HG03097 (cell line): ENCODE data around the gene DPH2.

Experiments used
- ATAC-seq: cut with Tn5 transposase; IDR thresholded peaks from one replicate; pipeline ENCODE4 v1.9.1; 2021; ENCODE audit not compliant: unreplicated experiment, low FRiP score

Gene DPH2

DNA sequence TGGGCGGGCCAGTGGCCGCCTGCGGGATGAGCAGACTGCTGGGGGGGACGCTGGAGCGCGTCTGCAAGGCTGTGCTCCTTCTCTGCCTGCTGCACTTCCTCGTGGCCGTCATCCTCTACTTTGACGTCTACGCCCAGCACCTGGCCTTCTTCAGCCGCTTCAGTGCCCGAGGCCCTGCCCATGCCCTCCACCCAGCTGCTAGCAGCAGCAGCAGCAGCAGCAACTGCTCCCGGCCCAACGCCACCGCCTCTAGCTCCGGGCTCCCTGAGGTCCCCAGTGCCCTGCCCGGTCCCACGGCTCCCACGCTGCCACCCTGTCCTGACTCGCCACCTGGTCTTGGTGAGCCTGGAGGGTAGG is 11.3 kb downstream of the DPH2 start:
- no peak for ATAC-seq

DNA sequence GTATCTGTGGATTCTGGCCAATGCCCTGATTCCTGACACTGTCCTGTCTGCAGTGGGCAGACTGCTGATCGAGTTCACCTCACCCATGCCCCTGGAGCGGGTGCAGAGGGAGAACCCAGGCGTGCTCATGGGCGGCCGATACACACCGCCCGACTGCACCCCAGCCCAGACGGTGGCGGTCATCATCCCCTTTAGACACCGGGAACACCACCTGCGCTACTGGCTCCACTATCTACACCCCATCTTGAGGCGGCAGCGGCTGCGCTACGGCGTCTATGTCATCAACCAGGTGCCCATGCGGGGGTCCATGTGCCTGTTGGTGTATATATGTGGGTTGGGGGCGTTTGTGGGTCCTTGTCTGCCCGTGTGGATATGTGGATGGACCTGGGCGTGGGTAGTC is 11.8 kb downstream of the DPH2 start:
- ATAC-seq: no peak

DNA sequence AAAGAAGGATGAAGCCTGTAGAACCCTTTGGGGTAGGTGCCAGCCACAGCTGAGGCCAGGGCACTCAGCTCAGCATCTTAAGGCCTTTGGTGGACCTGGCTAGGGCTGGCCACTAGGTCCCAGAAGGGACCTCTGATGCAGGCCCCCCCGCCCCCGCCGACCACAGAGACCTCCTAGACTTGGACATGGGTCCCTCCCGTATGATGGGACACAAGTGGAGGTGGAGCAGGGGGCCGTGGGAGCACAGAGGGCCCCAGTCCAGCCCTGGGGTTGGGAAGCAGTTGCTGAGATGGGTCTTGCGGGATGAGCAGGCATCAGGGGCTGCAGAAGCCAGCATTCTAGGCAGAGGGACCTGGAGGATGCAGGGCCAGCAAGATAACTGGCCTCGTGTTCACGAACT is 12.4 kb downstream of the DPH2 start:
- ATAC-seq: no peak

DNA sequence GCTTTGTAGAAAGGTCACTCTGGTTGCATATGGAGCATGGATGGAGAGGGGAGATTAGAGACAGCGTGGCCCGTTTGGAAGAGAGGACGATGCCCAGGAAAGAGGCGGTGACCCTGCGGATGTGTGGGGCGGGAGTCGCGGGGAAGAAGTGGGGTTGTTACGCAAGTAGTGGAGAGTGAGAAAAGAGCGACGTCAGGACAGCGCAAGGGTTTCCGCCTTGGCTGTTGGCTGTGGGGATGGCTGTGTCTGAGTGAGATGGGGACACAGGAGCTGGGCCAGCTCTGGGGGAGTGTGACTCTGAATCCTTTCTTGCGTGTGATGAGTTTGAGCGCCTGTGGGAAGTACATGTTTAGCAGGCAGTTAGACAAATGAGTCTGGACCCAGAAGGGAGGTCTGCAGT is 13.0 kb downstream of the DPH2 start:
- ATAC-seq: no peak

DNA sequence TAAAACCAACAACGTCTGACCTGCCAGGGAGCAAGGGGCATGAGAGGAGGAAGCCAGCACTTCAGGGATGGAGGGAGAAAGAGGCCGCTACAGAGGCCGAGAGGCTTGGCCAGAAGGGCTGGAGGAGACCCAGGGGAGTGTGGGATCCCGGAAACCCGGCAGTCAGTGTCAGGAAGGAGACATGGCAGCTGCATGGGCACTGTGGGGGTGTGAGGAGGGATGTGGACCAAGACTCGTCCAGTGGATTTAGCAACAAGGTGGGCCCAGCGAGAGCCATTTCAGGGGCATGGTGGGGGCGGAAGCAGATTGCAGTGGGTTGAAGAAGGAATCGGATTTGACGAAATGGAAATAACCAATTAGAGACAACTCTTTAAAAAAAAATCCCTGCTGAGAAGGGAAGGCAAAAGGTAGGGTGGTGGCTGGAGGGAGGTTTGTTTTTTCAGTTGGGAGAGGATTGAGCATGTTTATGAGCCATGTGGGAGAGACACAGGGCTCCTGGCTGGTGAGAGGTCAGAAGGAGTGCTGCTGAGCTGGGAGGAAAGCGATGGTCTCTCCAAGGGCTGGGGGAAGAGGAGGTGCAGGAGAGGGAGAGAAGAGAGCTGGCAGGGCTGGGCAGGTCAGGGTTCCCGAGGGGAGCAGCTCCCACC is 13.6 kb downstream of the DPH2 start:
- ATAC-seq: no peak

DNA sequence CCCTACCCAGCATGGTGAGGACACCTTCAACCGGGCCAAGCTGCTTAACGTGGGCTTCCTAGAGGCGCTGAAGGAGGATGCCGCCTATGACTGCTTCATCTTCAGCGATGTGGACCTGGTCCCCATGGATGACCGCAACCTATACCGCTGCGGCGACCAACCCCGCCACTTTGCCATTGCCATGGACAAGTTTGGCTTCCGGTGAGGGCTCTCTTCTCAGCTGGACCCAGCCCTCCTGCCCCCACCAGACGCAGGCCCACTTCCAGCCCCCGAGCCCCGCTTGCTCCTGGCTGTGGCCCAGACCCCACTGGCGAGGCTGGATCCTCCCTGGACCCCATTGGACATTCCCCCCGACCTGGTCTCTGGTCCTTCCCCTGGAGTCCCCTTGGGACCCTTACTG is 15.0 kb downstream of the DPH2 start:
- ATAC-seq: no peak

DNA sequence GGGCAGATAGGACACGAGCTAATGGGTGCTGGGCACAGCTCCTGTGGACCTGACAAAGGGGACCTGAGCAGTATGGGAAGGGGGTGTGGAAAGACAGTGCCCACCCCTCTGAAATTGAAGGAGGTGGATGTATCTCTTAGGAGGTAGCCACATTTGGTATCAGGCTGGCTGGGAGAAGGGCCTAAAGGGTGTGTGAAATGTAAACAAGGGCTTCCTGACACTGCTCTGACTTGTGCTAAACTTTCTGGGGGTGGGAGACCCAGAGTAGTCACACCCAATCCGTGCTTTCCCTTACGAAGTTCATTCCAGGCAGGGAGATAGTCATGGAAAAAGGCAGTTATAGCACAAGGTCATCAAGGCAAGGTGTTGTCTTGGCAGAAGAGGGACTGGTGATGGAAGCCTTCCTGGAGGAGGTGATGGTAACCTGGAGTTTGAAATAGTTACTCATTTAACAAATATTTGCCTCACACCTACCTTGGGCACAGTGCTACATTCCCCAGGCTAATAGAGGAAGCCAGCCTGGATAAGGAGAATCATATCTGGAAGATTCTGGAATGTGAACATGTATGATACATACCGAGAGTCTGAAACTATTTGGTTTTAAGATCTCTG is 16.3 kb downstream of the DPH2 start:
- ATAC-seq: no peak

DNA sequence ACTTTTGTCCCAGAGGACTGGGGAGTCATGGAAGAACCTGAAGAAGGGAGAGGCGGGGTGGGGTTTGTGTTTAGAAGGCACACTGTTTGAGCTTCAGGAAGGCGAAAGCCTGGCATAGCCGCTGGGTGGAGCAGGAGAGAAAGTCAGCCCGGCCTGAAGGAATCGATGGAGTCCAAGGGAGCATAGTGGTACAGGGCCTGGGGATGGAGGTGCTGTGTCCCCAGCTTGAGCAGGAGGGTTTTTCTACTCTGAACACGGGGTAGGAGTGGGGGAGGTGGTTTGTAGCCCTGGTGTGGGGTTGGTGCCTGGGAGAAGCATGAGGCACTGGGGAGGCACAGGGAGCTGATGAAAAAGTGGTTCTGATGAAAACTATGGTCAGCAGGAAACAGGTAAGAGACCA is 16.9 kb downstream of the DPH2 start:
- no peak for ATAC-seq

DNA sequence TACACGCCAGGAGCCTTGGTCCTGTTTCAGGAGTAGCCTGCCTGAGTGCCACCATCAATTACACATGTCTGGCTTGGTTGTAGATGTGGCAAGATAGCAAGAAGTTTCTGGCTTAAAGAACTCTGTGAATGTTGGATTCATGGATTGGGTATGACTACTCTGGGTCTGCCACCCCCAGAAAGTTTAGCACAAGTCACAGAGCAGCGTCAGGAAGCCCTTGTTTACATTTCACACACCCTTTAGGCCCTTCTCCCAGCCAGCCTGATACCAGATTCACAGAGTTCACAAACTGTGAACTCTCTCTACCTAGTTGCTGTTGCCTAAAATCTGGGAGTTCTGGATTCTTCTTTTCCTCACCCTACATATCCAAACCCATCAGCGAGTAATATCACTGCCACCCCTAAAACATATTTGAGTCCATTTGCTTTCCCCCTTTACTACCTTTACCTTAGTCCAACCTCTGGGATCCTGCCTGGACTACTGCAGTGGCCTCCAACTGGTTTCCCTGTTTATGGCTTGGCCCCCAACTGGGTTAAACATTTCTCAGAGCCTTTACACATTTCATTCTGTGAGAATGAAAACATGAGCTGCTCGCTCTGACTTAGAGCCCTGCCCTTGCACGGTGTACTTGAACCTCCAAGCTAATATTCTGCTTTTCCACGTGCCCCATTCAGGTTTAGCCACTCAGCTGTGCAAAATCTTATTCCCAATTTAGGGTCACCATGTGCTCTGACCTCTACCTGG is 17.5 kb downstream of the DPH2 start:
- no peak for ATAC-seq

DNA sequence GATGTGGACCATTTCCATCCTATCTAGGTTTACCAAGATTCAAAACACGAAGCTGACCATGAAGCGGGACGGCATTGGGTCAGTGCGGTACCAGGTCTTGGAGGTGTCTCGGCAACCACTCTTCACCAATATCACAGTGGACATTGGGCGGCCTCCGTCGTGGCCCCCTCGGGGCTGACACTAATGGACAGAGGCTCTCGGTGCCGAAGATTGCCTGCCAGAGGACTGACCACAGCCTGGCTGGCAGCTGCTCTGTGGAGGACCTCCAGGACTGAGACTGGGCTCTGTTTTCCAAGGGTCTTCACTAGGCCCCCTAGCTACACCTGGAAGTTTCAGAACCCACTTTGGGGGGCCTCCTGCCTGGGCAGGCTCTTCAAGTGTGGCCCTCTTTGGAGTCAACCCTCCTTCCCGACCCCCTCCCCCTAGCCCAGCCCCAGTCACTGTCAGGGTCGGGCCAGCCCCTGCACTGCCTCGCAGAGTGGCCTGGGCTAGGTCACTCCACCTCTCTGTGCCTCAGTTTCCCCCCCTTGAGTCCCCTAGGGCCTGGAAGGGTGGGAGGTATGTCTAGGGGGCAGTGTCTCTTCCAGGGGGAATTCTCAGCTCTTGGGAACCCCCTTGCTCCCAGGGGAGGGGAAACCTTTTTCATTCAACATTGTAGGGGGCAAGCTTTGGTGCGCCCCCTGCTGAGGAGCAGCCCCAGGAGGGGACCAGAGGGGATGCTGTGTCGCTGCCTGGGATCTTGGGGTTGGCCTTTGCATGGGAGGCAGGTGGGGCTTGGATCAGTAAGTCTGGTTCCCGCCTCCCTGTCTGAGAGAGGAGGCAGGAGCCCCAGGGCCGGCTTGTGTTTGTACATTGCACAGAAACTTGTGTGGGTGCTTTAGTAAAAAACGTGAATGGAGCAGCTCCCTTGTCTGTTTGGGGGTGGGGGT is 20.7 kb downstream of the DPH2 start:
- no peak for ATAC-seq

DNA sequence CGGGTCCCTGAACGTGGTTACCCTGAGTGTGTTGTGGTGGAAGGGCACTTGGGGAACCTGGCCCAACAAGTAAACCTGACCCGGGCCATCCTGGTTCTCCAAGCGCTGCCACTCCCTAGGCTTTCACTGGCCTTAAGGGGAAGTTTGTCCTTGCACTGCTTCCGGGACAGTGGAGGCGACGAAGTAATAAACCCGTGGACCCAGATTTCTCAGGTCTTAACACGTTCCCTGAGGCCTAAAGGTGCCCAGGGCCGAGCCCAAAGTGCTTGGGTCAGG is 21.3 kb downstream of the DPH2 start:
- no peak for ATAC-seq

DNA sequence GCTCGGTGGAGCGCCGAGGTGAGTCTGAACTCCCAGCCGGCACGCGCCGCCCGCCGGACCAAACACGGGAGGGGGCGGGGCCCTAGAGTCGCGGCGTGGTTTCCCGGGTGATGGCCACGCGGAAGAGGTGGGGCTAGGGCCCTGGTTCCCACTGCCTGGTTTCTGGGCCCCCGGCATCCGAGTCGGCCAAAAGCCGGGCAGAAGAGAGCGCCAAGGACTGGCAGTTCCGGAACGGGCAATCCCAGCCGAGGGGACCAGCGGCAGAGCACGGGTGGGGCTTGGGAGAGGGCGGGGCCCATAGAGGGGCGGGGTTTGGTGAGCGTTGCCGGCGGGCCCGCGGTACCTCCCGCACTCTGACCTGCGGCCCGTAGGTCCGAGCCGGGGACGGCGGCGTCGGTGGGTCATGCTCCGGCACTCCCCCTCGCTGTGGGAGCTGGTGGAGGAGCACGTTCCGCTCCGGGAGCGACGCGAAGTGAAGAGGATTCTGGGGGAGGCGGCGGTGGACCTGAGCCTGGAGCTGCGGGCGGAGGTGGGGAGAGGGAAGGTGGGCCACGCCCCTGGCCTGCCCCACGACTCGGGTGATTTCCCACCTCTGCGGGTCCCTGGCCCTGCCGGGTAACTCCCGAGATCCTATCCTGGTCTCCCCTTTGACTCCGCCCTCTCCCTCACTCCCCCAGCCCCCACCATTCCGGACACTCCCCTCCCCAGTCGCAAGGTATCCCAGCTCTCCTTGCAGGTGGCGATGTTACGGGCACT is 21.8 kb downstream of the DPH2 start, which contains the start of gene CCDC24:
Gene CCDC24 (plus strand): TSS at position 124 of the 756 bp plus-strand sequence. CDS start 280 bp downstream, at position 404.
- peak; percentile 66 for ATAC-seq

DNA sequence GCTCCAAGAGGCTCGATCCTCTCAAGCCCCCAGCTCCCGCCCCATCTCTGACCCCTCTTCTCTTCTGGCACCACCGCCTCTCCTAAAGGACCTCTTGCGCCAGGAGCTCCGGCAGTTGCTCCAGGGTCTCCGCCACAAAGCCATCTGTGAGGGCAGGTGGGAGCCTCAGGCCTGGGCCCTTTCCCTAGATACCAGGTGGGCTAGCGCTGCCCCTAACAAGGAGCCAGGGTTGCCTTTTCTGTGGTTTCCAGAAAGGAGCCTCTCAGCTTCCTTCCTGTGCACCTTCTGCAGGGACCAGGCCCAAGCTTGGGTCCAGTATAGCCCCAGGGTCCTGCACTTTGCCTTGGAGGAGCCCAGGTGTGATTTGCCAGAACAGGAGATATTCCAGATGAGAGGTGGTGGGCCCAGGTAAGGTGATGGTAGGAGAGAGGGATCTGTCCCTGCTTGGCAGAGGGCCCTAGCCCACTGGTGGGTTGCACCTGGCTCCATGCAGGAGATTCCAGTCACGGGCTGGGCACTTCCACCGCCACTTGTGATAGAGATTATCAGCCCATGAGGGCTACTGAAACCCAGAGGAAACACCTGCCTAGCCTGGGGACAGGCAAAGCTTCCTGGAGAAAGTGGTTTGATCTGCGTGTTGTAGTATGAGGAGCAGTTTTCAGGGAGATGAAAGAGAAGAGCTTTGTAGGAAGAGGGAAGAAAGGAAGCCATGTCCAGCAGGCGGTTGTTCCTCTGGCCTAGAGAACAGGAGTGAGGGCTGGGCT is 22.6 kb downstream of the DPH2 start:
- ATAC-seq: no peak

DNA sequence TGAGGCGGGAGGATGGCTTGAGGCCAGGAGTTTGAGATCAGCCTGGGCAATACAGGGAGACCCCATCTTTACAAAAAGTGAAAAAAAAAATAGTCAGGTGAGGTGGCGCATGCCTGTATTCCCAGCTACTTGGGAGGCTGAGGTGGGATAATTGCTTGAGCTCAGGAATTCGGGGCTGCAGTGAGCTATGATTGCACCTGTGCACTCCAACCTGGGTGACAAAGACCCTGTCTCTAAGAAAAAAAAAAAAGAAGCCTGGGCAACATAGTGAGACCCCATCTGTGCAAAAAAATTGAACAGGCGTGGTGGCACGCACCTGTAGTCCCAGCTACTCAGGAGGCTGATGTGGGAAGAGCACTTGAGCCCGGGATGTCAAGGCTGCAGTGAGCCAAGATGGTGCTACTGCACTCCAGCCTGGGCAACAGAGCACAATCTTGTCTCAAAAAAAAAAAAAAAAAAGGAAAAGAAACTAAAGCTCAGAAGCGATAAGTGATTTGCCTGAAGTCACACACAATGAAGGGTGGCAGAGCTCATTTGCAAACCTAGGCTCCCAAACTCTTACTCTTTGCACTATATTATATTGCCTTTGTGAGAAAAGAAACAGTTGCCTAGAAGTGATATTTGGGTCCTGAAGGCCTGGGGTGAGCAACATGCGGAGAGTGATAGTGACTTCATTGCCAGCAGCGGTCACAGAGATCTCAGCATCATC is 23.6 kb downstream of the DPH2 start:
- no peak for ATAC-seq

DNA sequence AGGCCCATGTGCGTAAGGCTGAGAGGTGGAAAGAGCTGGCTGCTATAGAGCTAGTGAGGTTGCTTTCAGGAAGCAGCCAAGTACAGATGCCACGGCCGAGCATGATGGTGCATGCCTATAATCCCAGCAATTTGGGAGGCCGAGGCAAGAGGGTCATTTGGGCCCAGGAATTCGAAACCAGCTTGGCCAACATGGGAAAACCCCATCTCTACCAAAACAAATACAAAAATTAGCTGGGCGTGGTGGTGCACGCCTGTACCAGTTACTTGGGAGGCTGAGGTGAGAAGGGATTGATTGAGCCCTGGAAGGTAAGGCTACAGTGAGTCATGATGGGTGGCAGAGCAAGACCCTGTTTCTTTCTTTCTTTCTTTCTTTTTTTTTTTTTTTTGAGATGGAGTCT is 24.3 kb downstream of the DPH2 start:
- ATAC-seq: no peak

DNA sequence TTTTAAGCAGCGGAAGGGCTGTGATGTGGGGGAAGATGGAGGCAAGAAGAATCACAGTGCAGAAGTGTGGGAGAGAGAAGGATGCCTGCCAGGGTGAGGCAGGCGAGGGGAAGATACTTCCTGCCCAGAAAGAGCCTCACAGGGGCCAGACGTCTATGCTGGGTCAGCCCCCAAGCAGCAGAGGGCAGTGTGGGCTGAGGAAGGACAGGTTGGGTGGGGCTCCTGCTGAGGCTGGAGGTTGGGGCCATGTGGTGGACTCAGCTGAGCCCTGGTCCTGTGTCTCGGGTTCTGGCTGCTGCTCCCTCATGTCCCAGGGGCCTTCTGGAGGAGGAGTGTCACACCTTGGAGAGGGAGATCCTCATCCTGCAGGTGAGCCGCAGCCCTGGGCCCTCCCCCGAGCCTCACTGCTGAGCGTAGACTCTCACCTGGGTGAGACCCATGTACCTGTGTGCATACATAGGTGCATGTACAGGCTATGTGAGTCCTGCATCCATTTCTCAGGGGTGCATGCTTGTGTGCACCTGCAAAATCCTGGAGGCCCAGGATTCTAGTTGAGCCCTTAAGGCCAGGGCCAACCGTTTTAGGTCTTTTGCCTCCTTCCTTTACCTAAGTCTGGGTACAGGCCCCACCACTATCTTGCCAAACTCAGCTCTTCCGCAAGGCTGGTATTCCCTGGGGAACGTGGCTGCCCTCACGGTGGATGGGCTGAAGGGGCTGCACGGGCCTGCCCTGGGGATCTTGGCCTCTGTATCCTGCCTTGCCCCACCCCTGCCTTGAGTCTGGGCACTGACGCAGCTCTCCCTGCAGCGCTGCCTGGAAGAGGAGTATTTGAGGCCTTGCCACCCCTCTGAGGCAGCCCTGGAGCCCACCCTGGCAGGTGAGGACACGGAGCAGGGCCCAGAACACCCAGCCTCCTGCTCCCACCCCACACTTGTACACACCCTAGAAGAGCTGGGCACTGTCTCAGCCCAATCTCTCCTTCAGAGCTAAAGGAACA is 25.3 kb downstream of the DPH2 start:
- no peak for ATAC-seq

DNA sequence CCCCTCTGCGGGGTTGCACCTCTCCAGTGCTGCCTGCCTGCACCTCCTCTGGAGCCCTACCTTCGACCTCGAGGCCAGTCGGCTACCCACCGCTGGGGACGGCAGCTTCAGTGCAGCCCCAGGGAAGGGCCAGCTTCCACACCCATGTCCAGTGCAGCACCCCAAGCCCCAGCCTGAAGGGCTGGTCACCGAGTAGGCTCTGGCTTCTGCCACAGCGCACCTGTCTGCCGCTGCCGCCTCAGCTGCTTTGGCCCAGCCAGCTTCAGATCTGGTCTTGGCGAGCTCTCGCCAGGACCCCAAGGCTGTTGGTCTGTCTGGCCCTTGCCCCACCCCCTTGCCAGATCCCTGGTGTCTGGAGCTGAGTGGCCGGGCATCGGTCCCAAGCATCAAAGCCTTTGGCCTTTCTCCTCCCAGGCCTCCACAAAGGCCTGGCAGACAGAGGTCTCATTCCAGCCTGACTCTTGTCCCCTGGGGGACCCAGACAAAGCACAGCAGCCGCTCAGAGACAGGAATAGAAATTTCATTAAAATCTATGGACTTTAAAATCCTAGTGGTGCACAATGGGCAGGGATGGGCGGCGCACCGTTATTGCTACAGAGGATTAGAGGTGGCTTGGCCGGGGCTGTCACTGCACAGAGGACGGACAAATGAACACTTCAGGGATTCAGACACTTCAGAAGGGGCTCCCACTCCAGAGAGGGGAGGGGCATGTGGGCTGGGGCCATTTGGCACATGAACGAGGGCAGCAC is 26.3 kb downstream of the DPH2 start:
- no peak for ATAC-seq
